H1 (cell line): Measurements from ENCODE around the gene TRMT10C. TPM values are rescaled to one million over a fixed set of nuclear protein-coding genes. Genes with fewer than 3 reads are reported as not detected.

Experiments
- CTCF ChIA-PET: fragments of 300-600 bp; sonication (Branson Sonifier 250); formaldehyde crosslinking; loops from one replicate; lab custom pipeline; 2021; ENCODE audit not compliant: partially characterized antibody; lab: Charles Lee
- POLR2A ChIA-PET: fragments of 300-600 bp; sonication (Branson Sonifier 250); formaldehyde crosslinking; loops from one replicate; lab custom pipeline; 2021; ENCODE audit warnings: inconsistent platforms; ENCODE audit not compliant: partially characterized antibody; lab: Charles Lee
- DNase-seq, 2 experiments: peaks; one replicate each; pipeline versions ENCODE4 v3.0.0 to v3.0.0-alpha.2; 2010 to 2022; ENCODE audit warnings: low spot score in 2 of 2, low read depth in 1 of 2, mixed read lengths in 1 of 2
- FAIRE-seq: peaks from 2 replicates; lab custom pipeline; 2011; peaks lifted over from hg19 to GRCh38; lab: Jason Lieb, UNC
- H2AFZ ChIP-seq: 2 replicates; pipeline ENCODE4 v1.8.1; 2012; ENCODE audit warnings: low read length, inconsistent platforms
- H2AK5ac ChIP-seq: 2 replicates; pipeline ENCODE4 v1.6.1; 2013; ENCODE audit warnings: low read depth, low read length
- H2BK120ac ChIP-seq: replicated peaks from 2 replicates; pipeline ENCODE3; 2013; ENCODE audit warnings: low read depth, low read length, inconsistent platforms
- H2BK12ac ChIP-seq: 2 replicates; pipeline ENCODE4 v1.6.1; 2013; ENCODE audit warnings: low read depth, low read length
- H2BK15ac ChIP-seq: 2 replicates; pipeline ENCODE4 v1.6.1; 2013; ENCODE audit warnings: low read length
- H2BK20ac ChIP-seq: 2 replicates; pipeline ENCODE4 v1.6.1; 2013; ENCODE audit warnings: low read length
- H2BK5ac ChIP-seq: 2 replicates; pipeline ENCODE4 v1.6.1; 2013; ENCODE audit warnings: low read depth, low read length
- H3K14ac ChIP-seq: 2 replicates; pipeline ENCODE4 v1.6.1; 2013; ENCODE audit warnings: inconsistent platforms; ENCODE audit not compliant: insufficient read length
- H3K18ac ChIP-seq: 2 replicates; pipeline ENCODE4 v1.6.1; 2013; ENCODE audit warnings: low read length; ENCODE audit errors: extremely low read depth
- H3K23ac ChIP-seq: 2 replicates; pipeline ENCODE4 v1.6.1; 2013; ENCODE audit warnings: inconsistent platforms; ENCODE audit not compliant: insufficient read length
- H3K23me2 ChIP-seq: 2 replicates; pipeline ENCODE4 v1.6.1; 2013; ENCODE audit warnings: low read depth, low read length
- H3K27ac ChIP-seq: 2 replicates; pipeline ENCODE4 v1.6.1; 2011; ENCODE audit warnings: low read depth, low read length, inconsistent platforms
- H3K27me3 ChIP-seq, 4 experiments: replicated peaks in 1 of 4; 1 replicate in 1 of 4; 2 replicates in 3 of 4; pipeline versions ENCODE4 v1.6.1 to v1.8.1; 2011 to 2013; ENCODE audit warnings: low read length in 3 of 4, mild to moderate bottlenecking in 3 of 4, inconsistent platforms in 2 of 4, mixed read lengths in 2 of 4, moderate library complexity in 1 of 4; ENCODE audit not compliant: control insufficient read depth in 3 of 4, insufficient read depth in 3 of 4; ENCODE audit errors: extremely low read depth in 1 of 4
- H3K36me3 ChIP-seq, 4 experiments: 2 replicates each; pipeline versions ENCODE4 v1.6.1 to v1.8.1; 2011 to 2013; ENCODE audit warnings: mild to moderate bottlenecking in 4 of 4, low read length in 3 of 4, moderate library complexity in 2 of 4, control low read depth in 1 of 4, inconsistent platforms in 1 of 4; ENCODE audit not compliant: insufficient read depth in 4 of 4, control insufficient read depth in 2 of 4
- H3K4ac ChIP-seq: replicated peaks from 2 replicates; pipeline ENCODE3; 2013; ENCODE audit warnings: low read length, low read depth, mixed read lengths, inconsistent platforms; ENCODE audit not compliant: insufficient read length
- H3K4me1 ChIP-seq, 4 experiments: replicated peaks in 1 of 4; 1 replicate in 1 of 4; 2 replicates in 3 of 4; pipeline versions ENCODE4 v1.6.1 to v1.8.1; 2011 to 2013; ENCODE audit warnings: low read length in 3 of 4, inconsistent platforms in 2 of 4, mixed read lengths in 1 of 4; ENCODE audit not compliant: insufficient read depth in 4 of 4, control insufficient read depth in 3 of 4
- H3K4me2 ChIP-seq, 2 experiments: 2 replicates each; pipeline versions ENCODE4 v1.6.1 to v1.8.1; 2011 to 2013; ENCODE audit warnings: low read depth in 2 of 2, low read length in 2 of 2, control low read depth in 1 of 2, inconsistent platforms in 1 of 2, mild to moderate bottlenecking in 1 of 2; ENCODE audit not compliant: insufficient read depth in 1 of 2
- H3K4me3 ChIP-seq, 4 experiments: fragments of 200-600, 300-600 bp in 1 of 4; sonication (generic), shearing (Covaris generic), sonication (Bioruptor Twin) in 1 of 4; 2 replicates each; pipeline versions ENCODE4 v1.5.1 to v1.8.1; 2011 to 2016; ENCODE audit warnings: low read length in 4 of 4, low read depth in 3 of 4, control low read depth in 2 of 4, inconsistent platforms in 2 of 4, mild to moderate bottlenecking in 2 of 4, mixed read lengths in 1 of 4, moderate library complexity in 1 of 4; ENCODE audit not compliant: insufficient read depth in 2 of 4; ENCODE audit errors: extremely low read depth in 1 of 4
- H3K56ac ChIP-seq: replicated peaks from 2 replicates; pipeline ENCODE3; 2013; ENCODE audit warnings: low read depth, mild to moderate bottlenecking, mixed read lengths, low read length, inconsistent platforms; ENCODE audit not compliant: insufficient read length
- H3K79me1 ChIP-seq: 2 replicates; pipeline ENCODE4 v1.6.1; 2013; ENCODE audit warnings: low read depth, low read length, control low read depth
- H3K79me2 ChIP-seq, 2 experiments: 2 replicates each; pipeline versions ENCODE4 v1.6.1 to v1.8.1; 2012 to 2013; ENCODE audit warnings: low read length in 2 of 2, mild to moderate bottlenecking in 2 of 2, inconsistent platforms in 1 of 2; ENCODE audit not compliant: insufficient read depth in 2 of 2, control insufficient read depth in 1 of 2
- H3K9ac ChIP-seq, 4 experiments: replicated peaks in 1 of 4; 1 replicate in 1 of 4; 2 replicates in 3 of 4; pipeline versions ENCODE4 v1.6.1 to v1.8.1; 2011 to 2013; ENCODE audit warnings: low read depth in 3 of 4, low read length in 3 of 4, control low read depth in 2 of 4, mild to moderate bottlenecking in 2 of 4, moderate library complexity in 2 of 4, inconsistent platforms in 1 of 4; ENCODE audit errors: extremely low read depth in 1 of 4
- H3K9me3 ChIP-seq, 2 experiments: 2 replicates each; pipeline versions ENCODE4 v1.6.1 to v1.8.1; 2012 to 2013; ENCODE audit warnings: mild to moderate bottlenecking in 2 of 2, moderate library complexity in 2 of 2, control low read depth in 1 of 2, inconsistent platforms in 1 of 2, low read depth in 1 of 2, low read length in 1 of 2, mixed read lengths in 1 of 2; ENCODE audit not compliant: insufficient read depth in 2 of 2
- H4K20me1 ChIP-seq, 2 experiments: replicated peaks in 1 of 2; 2 replicates each; pipeline versions ENCODE3 to v1.8.1; 2011 to 2013; ENCODE audit warnings: inconsistent platforms in 2 of 2, low read length in 2 of 2, mild to moderate bottlenecking in 1 of 2; ENCODE audit not compliant: insufficient read depth in 2 of 2, control insufficient read depth in 1 of 2
- H4K5ac ChIP-seq: 2 replicates; pipeline ENCODE4 v1.6.1; 2013; ENCODE audit warnings: low read length, low read depth, mixed read lengths, inconsistent platforms; ENCODE audit not compliant: insufficient read length
- H4K8ac ChIP-seq: 2 replicates; pipeline ENCODE4 v1.8.0; 2013; ENCODE audit warnings: mild to moderate bottlenecking, moderate library complexity, low read length, inconsistent platforms; ENCODE audit not compliant: insufficient read depth; ENCODE audit errors: extremely low read depth
- H4K91ac ChIP-seq: replicated peaks from 2 replicates; pipeline ENCODE3; 2013; ENCODE audit warnings: low read length, mixed read lengths, inconsistent platforms; ENCODE audit not compliant: insufficient read length
- CBX8 ChIP-seq: fragments of 300-800, 300-1000 bp; sonication (generic); IDR thresholded peaks from 2 replicates; pipeline ENCODE4 v1.7.1; 2016; ENCODE audit warnings: low read depth, low read length, borderline replicate concordance
- CHD2 ChIP-seq: IDR thresholded peaks from 2 replicates; pipeline ENCODE4 v1.6.1; 2012; ENCODE audit warnings: low read length, improper control_type of control experiment
- FOSL1 ChIP-seq: IDR thresholded peaks from 2 replicates; pipeline ENCODE4 v1.6.1; 2011; ENCODE audit warnings: mild to moderate bottlenecking, low read depth, low read length, moderate library complexity; ENCODE audit not compliant: insufficient read depth
- KDM1A ChIP-seq: fragments of 200-600, 300-600 bp; sonication (generic); IDR thresholded peaks from 2 replicates; pipeline ENCODE4 v1.7.1; 2016; ENCODE audit warnings: mild to moderate bottlenecking, low read length, borderline replicate concordance
- PHF8 ChIP-seq: fragments of 200-600 bp; sonication (generic); conservative IDR thresholded peaks from 2 replicates; pipeline ENCODE4 v1.7.1; 2012; ENCODE audit warnings: low read depth, mild to moderate bottlenecking, inconsistent platforms, low read length, moderate library complexity
- RXRA ChIP-seq: IDR thresholded peaks from 2 replicates; pipeline ENCODE4 v1.6.1; 2011; ENCODE audit warnings: low read depth, mild to moderate bottlenecking, low read length, moderate library complexity; ENCODE audit not compliant: insufficient read depth
- SP4 ChIP-seq: IDR thresholded peaks from 2 replicates; pipeline ENCODE4 v1.6.1; 2012; ENCODE audit warnings: low read length, inconsistent platforms
- SRF ChIP-seq: IDR thresholded peaks from 2 replicates; pipeline ENCODE4 v1.6.1; 2011; ENCODE audit warnings: mild to moderate bottlenecking, low read depth, low read length, moderate library complexity
- ZNF274 ChIP-seq: IDR thresholded peaks from 2 replicates; pipeline ENCODE4 v1.7.0; 2012; ENCODE audit warnings: low read length, borderline replicate concordance; ENCODE audit errors: extremely low read depth
- polyA plus RNA-seq, 7 experiments: library from polyadenylated mRNA; depleted of rRNA in 3 of 7; stranded (reverse) in 5 of 7; unstranded in 2 of 7; fragments of >200 nt in 5 of 7; fragments of 200-250 nt in 2 of 7; gene quantifications; 1 replicate in 5 of 7; 2 replicates in 1 of 7; 4 replicates in 1 of 7; pipeline versions ENCODE4 v1.2.1 to v1.2.3, GENCODE V29; 2011 to 2013; ENCODE audit warnings: missing spikeins in 2 of 7, mixed read lengths in 2 of 7
- total RNA-seq: library from RNA; stranded (reverse); fragmentation: NEBNext Ultra II Directional; extraction: Animal tissue kit (Norgen Biotek cat#: 25700); gene quantifications from 2 replicates; pipeline ENCODE4 v1.2.1, GENCODE V29; 2021

Gene TRMT10C
- total and polyA plus RNA-seq, 2 of the 8 experiments (the other 6 are each of a cell fraction or from before 2014, with no cell fraction given) = 27.4 to 55.9 TPM

- Histone ChIP-seq H3K23me2 (no peaks in the 10 kb centered on the region), H4K91ac (no peak overlapping the region), H3K23ac (no peak overlapping the region), H3K14ac (no peak overlapping the region), H3K36me3 (no peaks in the 10 kb centered on the region), H3K4me3 (no peak overlapping the region), H4K5ac (no peak overlapping the region), H3K27me3 (no peaks in the 10 kb centered on the region), H3K9me3 (peaks cover 10 to 19% of the 10 kb centered on the region in 2 experiments; a peak in 3 of 4 replicates), H2BK12ac (no peak overlapping the region), H3K79me1 (no peaks in the 10 kb centered on the region), H3K4me2 (no peak overlapping the region), H2AFZ (no peak overlapping the region), H3K4me1 (peaks cover 0 to 5% (median 2%) of the 10 kb centered on the region in 4 experiments; a peak in 1 of 7 replicates), H2AK5ac (no peak overlapping the region), H3K27ac (no peak overlapping the region), H2BK15ac (no peak overlapping the region), H2BK5ac (no peak overlapping the region), H3K56ac (no peak overlapping the region), H4K8ac (no peak overlapping the region), H2BK20ac (no peak overlapping the region), H2BK120ac (no peak overlapping the region), H3K79me2 (no peaks in the 10 kb centered on the region), H3K4ac (no peak overlapping the region), H3K18ac (no peak overlapping the region), H4K20me1 (no peaks in the 10 kb centered on the region), H3K9ac (no peak overlapping the region)
- ChIA-PET CTCF (interaction anchor here (1.5 kb wide), 1 partner anchor 18 kb away, joined by 4 read pairs; the partner anchor contains the start of gene TRMT10C), POLR2A (interaction anchor here (1.2 kb wide), 2 partner anchors 12 to 19 kb away, joined by 3 to 4 read pairs; partner anchors contain the start of gene TRMT10C)
- no peak for FAIRE-seq
- TF ChIP-seq SRF (no peak), CHD2 (no peak), FOSL1 (no peak), CBX8 (no peak), PHF8 (no peak), ZNF274 (no peak), SP4 (no peak), KDM1A (no peak), RXRA (no peak)
- no peak for DNase-seq
Observed at GRCh38 chr3:101542957-101543356, 18.7 kb upstream of the TRMT10C start.
